ENCODE results near the gene NTM. TPM values are rescaled to one million over a fixed set of nuclear protein-coding genes. Genes with fewer than 3 reads are reported as not detected.

The NTM gene
- total RNA-seq, 1 experiment from 2014 or later: 0.73 TPM

DNA sequence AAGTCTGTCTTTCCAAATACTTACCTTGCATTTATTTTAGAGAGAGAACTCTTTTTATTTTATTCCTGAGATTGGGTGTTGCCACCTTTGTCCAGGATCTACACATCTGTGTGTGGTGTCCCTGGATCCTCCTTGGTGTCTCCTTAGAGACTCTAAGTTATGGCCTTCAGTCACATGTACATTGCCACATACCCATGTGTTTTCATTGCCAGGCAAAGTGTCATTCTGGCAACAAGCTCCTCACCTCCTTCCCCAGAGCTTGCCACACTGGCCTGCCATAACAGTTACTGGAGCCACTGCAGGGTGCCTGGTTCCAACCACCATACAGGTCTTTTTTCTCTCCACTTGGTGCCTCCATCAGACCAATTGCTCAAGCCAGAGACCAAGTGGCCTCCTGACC, 379.7 kb downstream of the NTM start:
- peaks cover 6% of the 10 kb centered on the region; the same call in 1 of the 2 replicates for H3K9me3 ChIP-seq
- H3K27me3 Mint-ChIP-seq (ENCODE audit: insufficient read depth, unreplicated experiment): peaks cover 6% of the 10 kb centered on the region
- no peaks in the 10 kb centered on the region for H3K4me1 Mint-ChIP-seq (ENCODE audit: low read depth, unreplicated experiment)
- H3K36me3 Mint-ChIP-seq (ENCODE audit: insufficient read depth, unreplicated experiment): no peaks in the 10 kb centered on the region
- H3K4me3 ChIP-seq (ENCODE audit: low read depth, low read length): no peak overlapping the region
- intact Hi-C loops (cut with micrococcal nuclease; ENCODE audit: unreplicated experiment): no loop called here
- DNase-seq: no peak
- ChIA-PET CTCF (no interaction called here), POLR2A (no interaction called here)
- no peaks in the 10 kb centered on the region for H3K27me3 ChIP-seq (replicated peaks; ENCODE audit: control insufficient read depth, insufficient read depth, low read length)
- H3K27ac Mint-ChIP-seq (ENCODE audit: unreplicated experiment): no peak overlapping the region
- no peak overlapping the region for H3K4me3 Mint-ChIP-seq (ENCODE audit: unreplicated experiment)
- H3K9me3 Mint-ChIP-seq (ENCODE audit: unreplicated experiment): no peaks in the 10 kb centered on the region
- H3K4me1 ChIP-seq: no peaks in the 10 kb centered on the region
- BruUV-seq (replicated peaks): no TSS peak
- H3K36me3 ChIP-seq (ENCODE audit: control insufficient read depth, insufficient read depth, low read length): no peaks in the 10 kb centered on the region
- TF ChIP-seq, protein P1, sequence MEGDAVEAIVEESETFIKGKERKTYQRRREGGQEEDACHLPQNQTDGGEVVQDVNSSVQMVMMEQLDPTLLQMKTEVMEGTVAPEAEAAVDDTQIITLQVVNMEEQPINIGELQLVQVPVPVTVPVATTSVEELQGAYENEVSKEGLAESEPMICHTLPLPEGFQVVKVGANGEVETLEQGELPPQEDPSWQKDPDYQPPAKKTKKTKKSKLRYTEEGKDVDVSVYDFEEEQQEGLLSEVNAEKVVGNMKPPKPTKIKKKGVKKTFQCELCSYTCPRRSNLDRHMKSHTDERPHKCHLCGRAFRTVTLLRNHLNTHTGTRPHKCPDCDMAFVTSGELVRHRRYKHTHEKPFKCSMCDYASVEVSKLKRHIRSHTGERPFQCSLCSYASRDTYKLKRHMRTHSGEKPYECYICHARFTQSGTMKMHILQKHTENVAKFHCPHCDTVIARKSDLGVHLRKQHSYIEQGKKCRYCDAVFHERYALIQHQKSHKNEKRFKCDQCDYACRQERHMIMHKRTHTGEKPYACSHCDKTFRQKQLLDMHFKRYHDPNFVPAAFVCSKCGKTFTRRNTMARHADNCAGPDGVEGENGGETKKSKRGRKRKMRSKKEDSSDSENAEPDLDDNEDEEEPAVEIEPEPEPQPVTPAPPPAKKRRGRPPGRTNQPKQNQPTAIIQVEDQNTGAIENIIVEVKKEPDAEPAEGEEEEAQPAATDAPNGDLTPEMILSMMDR (IDR thresholded peaks at IDR 0.05; ENCODE audit: insufficient read depth in 1 of 2, low read depth in 1 of 2, low read length in 1 of 2, severe bottlenecking in 1 of 2, unreplicated experiment in 1 of 2): no peak

DNA sequence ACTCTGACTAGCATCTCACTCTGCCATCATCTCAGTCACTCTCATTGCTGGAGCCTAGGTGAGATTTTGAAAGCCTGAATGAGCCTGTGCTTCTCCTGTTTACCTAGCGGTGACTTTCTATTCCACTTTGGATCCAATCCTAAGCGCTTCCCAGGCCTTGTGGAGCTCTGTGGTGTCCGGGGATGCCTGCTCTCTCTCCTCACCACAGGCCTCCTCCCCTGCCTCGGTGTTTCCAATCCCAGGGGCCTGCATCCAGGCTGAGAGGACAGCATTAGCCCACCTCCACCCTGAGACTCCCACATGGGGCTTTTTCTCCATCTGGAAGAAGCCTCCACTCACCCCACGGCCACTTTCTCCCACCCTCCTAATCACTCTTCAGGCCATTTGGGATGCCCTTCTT, 380.3 kb downstream of the NTM start:
- no peaks in the 10 kb centered on the region for H3K36me3 ChIP-seq (ENCODE audit: control insufficient read depth, insufficient read depth, low read length)
- no peaks in the 10 kb centered on the region for H3K36me3 Mint-ChIP-seq (ENCODE audit: insufficient read depth, unreplicated experiment)
- H3K4me3 ChIP-seq (ENCODE audit: low read depth, low read length): no peak overlapping the region
- intact Hi-C loops (cut with micrococcal nuclease; ENCODE audit: unreplicated experiment): no loop called here
- BruUV-seq (replicated peaks): no TSS peak
- H3K4me3 Mint-ChIP-seq (ENCODE audit: unreplicated experiment): no peak overlapping the region
- H3K4me1 Mint-ChIP-seq (ENCODE audit: low read depth, unreplicated experiment): no peaks in the 10 kb centered on the region
- H3K9me3 Mint-ChIP-seq (ENCODE audit: unreplicated experiment): no peaks in the 10 kb centered on the region
- no peak for DNase-seq
- POLR2A ChIA-PET: no interaction called here
- peaks cover 4% of the 10 kb centered on the region for H3K27me3 Mint-ChIP-seq (ENCODE audit: insufficient read depth, unreplicated experiment)
- CTCF ChIA-PET: interaction anchor here (0.7 kb wide), 1 partner anchor 389 kb away, joined by 3 read pairs; no protein-coding TSS in a partner anchor
- no peak overlapping the region for H3K27ac Mint-ChIP-seq (ENCODE audit: unreplicated experiment)
- peaks cover 6% of the 10 kb centered on the region; the same call in 1 of the 2 replicates for H3K9me3 ChIP-seq
- TF ChIP-seq, protein P1 (IDR thresholded peaks at IDR 0.05; ENCODE audit: insufficient read depth in 1 of 2, low read depth in 1 of 2, low read length in 1 of 2, severe bottlenecking in 1 of 2, unreplicated experiment in 1 of 2): no peak
- no peaks in the 10 kb centered on the region for H3K4me1 ChIP-seq
- no peaks in the 10 kb centered on the region for H3K27me3 ChIP-seq (replicated peaks; ENCODE audit: control insufficient read depth, insufficient read depth, low read length)

DNA sequence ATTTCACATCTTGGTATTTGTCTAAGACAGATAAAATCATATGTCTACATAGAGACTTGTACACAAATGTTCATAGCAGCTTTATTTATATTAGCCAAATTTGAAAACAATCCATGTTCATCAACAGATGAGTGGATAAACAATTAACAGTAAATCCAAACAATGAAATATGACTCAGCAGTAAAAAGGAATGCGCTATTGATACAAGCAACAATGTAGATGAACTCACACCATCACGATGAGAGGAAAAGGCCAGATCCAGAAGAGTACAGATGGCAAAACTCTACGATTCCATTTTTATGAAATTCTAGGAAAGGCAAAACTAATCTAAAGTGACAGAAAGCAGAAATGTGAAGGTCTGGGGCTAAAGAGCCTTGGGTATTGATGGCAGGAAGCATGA, 384.3 kb downstream of the NTM start:
- Histone ChIP-seq H3K4me1 (no peaks in the 10 kb centered on the region), H3K36me3 (ENCODE audit: control insufficient read depth, insufficient read depth, low read length) (no peaks in the 10 kb centered on the region), H3K4me3 (ENCODE audit: low read depth, low read length) (no peak overlapping the region), H3K9me3 (peaks cover 6% of the 10 kb centered on the region; the same call in 1 of the 2 replicates), H3K27me3 (replicated peaks; ENCODE audit: control insufficient read depth, insufficient read depth, low read length) (no peaks in the 10 kb centered on the region)
- H3K4me1 Mint-ChIP-seq (ENCODE audit: low read depth, unreplicated experiment): no peaks in the 10 kb centered on the region
- H3K36me3 Mint-ChIP-seq (ENCODE audit: insufficient read depth, unreplicated experiment): no peaks in the 10 kb centered on the region
- ChIA-PET CTCF (no interaction called here), POLR2A (no interaction called here)
- intact Hi-C loops (cut with micrococcal nuclease; ENCODE audit: unreplicated experiment): no loop called here
- TF ChIP-seq, protein P1 (IDR thresholded peaks at IDR 0.05; ENCODE audit: insufficient read depth in 1 of 2, low read depth in 1 of 2, low read length in 1 of 2, severe bottlenecking in 1 of 2, unreplicated experiment in 1 of 2): no peak
- peaks cover 4% of the 10 kb centered on the region for H3K27me3 Mint-ChIP-seq (ENCODE audit: insufficient read depth, unreplicated experiment)
- no peaks in the 10 kb centered on the region for H3K9me3 Mint-ChIP-seq (ENCODE audit: unreplicated experiment)
- no peak overlapping the region for H3K27ac Mint-ChIP-seq (ENCODE audit: unreplicated experiment)
- no peak overlapping the region for H3K4me3 Mint-ChIP-seq (ENCODE audit: unreplicated experiment)
- no TSS peak for BruUV-seq (replicated peaks)
- DNase-seq: no peak

Measured in Caco-2 (cell line).